ENCODE results near the gene SEMA4A.
"Not testable (repeated sequence)": the region's sequence is repeated elsewhere in the genome, so short reads cannot be mapped to it uniquely, and the experiment has no call there.

The SEMA4A gene

DNA sequence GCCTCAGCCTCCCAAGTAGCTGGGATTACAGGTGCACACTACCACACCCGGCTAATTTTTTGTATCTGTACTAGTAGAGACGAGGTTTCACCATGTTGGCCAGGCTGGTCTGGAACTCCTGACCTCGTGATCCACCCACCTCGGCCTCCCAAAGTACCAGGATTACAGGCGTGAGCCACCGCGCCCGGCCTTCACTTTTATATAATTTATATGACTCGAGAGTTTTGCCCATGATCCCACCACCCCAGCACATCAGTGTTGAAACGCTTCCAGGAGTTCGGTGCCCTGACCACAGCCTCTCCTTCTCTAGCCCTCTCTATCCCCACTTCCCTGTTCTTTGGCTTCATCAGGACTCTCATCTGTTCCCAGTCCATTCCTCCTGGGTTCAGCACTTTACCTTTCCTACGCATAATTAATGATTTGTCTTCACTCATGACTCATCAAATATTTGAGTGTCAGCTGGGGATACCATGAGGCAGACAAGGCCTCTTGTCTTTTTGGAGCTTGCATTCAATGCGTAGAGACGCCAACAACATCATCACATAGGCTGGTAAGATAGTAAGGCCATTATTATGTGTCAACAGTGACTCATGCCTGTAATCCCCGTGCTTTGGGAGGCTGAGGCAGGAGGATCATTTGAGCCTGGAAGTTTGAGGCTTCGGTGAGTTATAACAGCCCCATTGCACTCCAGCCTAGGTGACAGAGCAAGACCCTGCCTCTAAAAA, 60.8 kb downstream of the SEMA4A start:
- peaks cover 4 to 7% of the 10 kb centered on the region in 2 donors for H3K4me1 ChIP-seq (ENCODE audit: control insufficient read depth in 2 of 2, insufficient read depth in 2 of 2, low read length in 2 of 2)
- H3K9ac ChIP-seq (ENCODE audit: low read depth in 1 of 2, low read length in 2 of 2): peak overlapping the region; percentile 17 to 91
- H3K9me3 ChIP-seq (ENCODE audit: control insufficient read depth in 2 of 2, low read length in 2 of 2): no peaks in the 10 kb centered on the region
- H3K4me3 ChIP-seq (ENCODE audit: low read length in 2 of 2): peak overlapping the region; percentile 26 to 100
- no peak overlapping the region for H3K27ac ChIP-seq (ENCODE audit: low read depth in 2 of 2, low read length in 2 of 2)
- H3K27me3 ChIP-seq (ENCODE audit: control insufficient read depth in 2 of 2, insufficient read depth in 2 of 2, low read length in 2 of 2): no peaks in the 10 kb centered on the region
- H3K36me3 ChIP-seq (ENCODE audit: control insufficient read depth in 2 of 2, insufficient read depth in 2 of 2, low read length in 2 of 2): peaks cover 9 to 18% of the 10 kb centered on the region in 2 donors

DNA sequence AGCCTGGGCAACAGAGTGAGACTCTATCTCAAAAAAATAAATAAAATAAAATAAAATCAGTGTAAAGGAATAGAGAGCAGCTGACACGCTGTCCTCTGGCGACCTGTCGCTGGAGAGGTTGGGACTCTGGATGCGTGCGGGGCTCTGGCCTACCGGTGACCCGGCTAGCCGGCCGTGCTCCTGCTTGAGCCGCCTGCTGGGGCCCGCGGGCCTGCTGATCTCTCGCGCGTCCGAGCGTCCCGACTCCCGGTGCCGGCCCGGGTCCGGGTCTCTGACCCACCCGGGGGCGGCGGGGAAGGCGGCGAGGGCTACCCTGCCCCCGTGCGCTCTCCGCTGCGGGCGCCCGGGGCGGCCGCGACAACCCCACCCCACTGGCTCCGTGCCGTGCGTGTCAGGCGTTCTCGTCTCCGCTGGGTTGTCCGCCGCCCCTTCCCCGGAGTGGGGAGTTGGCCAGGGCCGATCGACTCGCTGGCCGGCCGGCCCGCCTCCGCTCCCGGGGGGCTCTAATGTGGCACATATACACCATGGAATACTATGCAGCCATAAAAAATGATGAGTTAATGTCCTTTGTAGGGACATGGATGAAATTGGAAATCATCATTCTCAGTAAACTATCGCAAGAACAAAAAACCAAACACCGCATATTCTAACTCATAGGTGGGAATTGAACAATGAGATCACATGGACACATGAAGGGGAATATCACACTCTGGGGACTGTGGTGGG, 63.1 kb downstream of the SEMA4A start:
- not testable (repeated sequence) for H3K4me1 ChIP-seq (ENCODE audit: control insufficient read depth in 2 of 2, insufficient read depth in 2 of 2, low read length in 2 of 2); H3K9ac ChIP-seq (ENCODE audit: low read depth in 1 of 2, low read length in 2 of 2); H3K9me3 ChIP-seq (ENCODE audit: control insufficient read depth in 2 of 2, low read length in 2 of 2); H3K4me3 ChIP-seq (ENCODE audit: low read length in 2 of 2); H3K27me3 ChIP-seq (ENCODE audit: control insufficient read depth in 2 of 2, insufficient read depth in 2 of 2, low read length in 2 of 2); H3K27ac ChIP-seq (ENCODE audit: low read depth in 2 of 2, low read length in 2 of 2)
- peaks cover 9 to 11% of the 10 kb centered on the region in 2 donors for H3K36me3 ChIP-seq (ENCODE audit: control insufficient read depth in 2 of 2, insufficient read depth in 2 of 2, low read length in 2 of 2)

DNA sequence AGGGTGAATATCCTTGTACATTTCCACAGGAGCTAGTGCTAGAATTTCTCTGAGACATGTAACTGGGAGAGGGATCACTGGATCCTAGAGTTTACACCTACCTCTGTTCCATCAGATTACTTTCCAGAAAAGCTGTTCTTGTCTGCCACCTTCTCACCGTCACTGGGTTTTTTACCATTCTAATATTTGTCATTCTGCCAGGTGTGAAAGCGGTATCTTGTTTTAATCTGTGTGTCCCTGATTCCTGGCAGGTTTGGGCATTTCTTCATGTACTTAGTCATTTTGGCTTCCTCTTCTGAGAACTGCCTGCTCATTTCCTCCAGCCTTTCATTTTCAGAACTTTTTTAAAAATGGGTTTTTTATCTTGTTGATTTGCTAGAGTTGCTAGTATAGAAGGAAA, 64.5 kb downstream of the SEMA4A start:
- H3K27me3 ChIP-seq (ENCODE audit: control insufficient read depth in 2 of 2, insufficient read depth in 2 of 2, low read length in 2 of 2): no peaks in the 10 kb centered on the region
- H3K4me3 ChIP-seq (ENCODE audit: low read length in 2 of 2): no peak overlapping the region
- H3K4me1 ChIP-seq (ENCODE audit: control insufficient read depth in 2 of 2, insufficient read depth in 2 of 2, low read length in 2 of 2): peaks cover 0 to 7% of the 10 kb centered on the region in 2 donors
- peaks cover 17 to 20% of the 10 kb centered on the region in 2 donors for H3K36me3 ChIP-seq (ENCODE audit: control insufficient read depth in 2 of 2, insufficient read depth in 2 of 2, low read length in 2 of 2)
- no peaks in the 10 kb centered on the region for H3K9me3 ChIP-seq (ENCODE audit: control insufficient read depth in 2 of 2, low read length in 2 of 2)
- H3K9ac ChIP-seq (ENCODE audit: low read depth in 1 of 2, low read length in 2 of 2): no peak overlapping the region
- H3K27ac ChIP-seq (ENCODE audit: low read depth in 2 of 2, low read length in 2 of 2): no peak overlapping the region

DNA sequence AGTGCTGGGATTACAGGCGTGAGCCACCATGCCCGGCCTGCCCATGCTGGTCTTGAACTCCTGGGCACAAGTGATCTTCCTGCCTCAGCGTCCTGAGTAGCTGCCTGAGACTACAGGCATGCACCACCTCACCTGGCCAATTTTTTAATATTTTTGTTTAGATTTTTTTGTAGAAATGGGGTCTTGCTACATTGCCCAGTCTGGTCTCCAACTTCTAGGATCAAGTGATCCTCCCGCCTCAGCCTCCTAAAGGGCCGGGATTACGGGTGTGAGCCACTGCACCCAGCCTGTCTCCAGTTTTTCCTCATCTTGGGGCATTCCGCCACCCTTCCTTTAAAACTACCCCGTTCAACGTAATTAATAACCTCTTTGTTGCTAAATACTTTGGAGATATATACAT, 66.8 kb downstream of the SEMA4A start:
- H3K36me3 ChIP-seq (ENCODE audit: control insufficient read depth in 2 of 2, insufficient read depth in 2 of 2, low read length in 2 of 2): peaks cover 25 to 30% of the 10 kb centered on the region in 2 donors
- no peaks in the 10 kb centered on the region for H3K9me3 ChIP-seq (ENCODE audit: control insufficient read depth in 2 of 2, low read length in 2 of 2)
- no peak overlapping the region for H3K27ac ChIP-seq (ENCODE audit: low read depth in 2 of 2, low read length in 2 of 2)
- H3K9ac ChIP-seq (ENCODE audit: low read depth in 1 of 2, low read length in 2 of 2): no peak overlapping the region
- no peaks in the 10 kb centered on the region for H3K27me3 ChIP-seq (ENCODE audit: control insufficient read depth in 2 of 2, insufficient read depth in 2 of 2, low read length in 2 of 2)
- no peak overlapping the region for H3K4me3 ChIP-seq (ENCODE audit: low read length in 2 of 2)
- H3K4me1 ChIP-seq (ENCODE audit: control insufficient read depth in 2 of 2, insufficient read depth in 2 of 2, low read length in 2 of 2): no peaks in the 10 kb centered on the region

DNA sequence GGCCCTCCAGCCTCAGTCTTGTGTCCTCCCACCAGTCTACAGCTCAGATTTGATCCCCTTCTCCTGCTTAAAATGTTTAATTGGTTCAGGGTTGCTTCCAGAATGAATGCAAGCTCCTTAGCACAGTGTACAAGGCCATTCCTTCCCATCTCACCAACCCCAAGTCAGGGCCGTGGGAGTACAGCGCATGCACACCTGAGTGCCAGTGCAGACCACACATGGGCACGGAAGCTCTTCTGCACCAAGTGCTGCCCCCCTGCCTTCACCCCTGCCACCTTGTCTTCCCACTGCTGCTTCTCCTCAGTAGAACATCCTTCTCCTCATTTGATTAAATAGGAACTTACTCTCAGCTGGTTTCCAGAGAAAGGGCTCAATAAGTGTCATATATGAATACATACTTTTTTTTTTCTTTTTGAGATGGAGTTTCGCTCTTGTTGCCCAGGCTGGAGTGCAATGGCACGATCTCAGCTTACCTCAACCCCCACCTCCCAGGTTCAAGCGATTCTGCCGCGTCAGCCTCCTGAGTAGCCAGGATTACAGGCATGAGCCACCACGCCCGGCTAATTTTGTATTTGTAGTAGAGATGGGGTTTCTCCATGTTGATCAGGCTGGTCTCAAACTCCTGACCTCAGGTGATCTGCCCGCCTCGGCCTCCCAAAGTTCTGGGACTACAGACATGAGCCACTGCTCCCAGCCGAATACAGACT, 68.8 kb downstream of the SEMA4A start:
- peaks cover 31 to 38% of the 10 kb centered on the region in 2 donors for H3K36me3 ChIP-seq (ENCODE audit: control insufficient read depth in 2 of 2, insufficient read depth in 2 of 2, low read length in 2 of 2)
- H3K27me3 ChIP-seq (ENCODE audit: control insufficient read depth in 2 of 2, insufficient read depth in 2 of 2, low read length in 2 of 2): no peaks in the 10 kb centered on the region
- no peak overlapping the region for H3K9ac ChIP-seq (ENCODE audit: low read depth in 1 of 2, low read length in 2 of 2)
- H3K9me3 ChIP-seq (ENCODE audit: control insufficient read depth in 2 of 2, low read length in 2 of 2): no peaks in the 10 kb centered on the region
- no peak overlapping the region for H3K4me3 ChIP-seq (ENCODE audit: low read length in 2 of 2)
- peaks cover 0 to 5% of the 10 kb centered on the region in 2 donors for H3K4me1 ChIP-seq (ENCODE audit: control insufficient read depth in 2 of 2, insufficient read depth in 2 of 2, low read length in 2 of 2)
- no peak overlapping the region for H3K27ac ChIP-seq (ENCODE audit: low read depth in 2 of 2, low read length in 2 of 2)

DNA sequence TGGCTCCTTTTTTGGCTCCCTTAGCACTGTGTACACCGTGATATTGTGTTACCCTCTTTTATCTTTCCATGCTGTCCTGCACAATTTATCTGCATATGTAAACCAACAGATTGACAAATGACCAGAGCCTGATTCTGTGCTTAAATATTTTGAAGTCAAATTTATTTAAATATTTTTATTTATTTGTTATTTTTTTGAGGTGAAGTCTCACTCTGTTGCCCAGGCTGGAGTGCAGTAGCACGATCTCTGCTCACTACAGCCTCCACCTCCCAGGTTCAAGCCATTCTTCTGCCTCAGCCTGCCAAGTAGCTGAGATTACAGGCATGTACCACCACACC, 72.3 kb downstream of the SEMA4A start:
- Histone ChIP-seq H3K9ac (ENCODE audit: low read depth in 1 of 2, low read length in 2 of 2) (no peak overlapping the region), H3K27ac (ENCODE audit: low read depth in 2 of 2, low read length in 2 of 2) (no peak overlapping the region)

DNA sequence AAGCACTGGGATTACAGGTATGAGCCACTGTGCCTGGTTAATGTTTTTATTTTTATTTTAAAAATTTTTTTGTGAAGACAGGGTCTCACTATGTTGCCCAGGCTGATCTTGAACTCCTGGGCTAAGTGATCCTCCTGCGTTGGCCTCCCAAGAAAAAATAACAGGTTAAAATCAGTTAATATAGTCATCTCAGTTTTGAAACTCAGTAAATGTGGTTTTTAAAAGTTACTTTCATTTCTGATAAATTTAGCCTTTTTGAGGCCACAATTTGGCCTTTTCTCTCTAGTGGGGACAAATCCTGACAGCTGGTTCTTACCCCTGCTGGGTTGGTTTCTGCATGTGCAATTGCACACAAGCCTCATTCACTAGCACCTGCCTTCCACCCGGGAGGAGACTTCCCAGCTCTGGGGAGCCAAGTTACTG, 72.7 kb downstream of the SEMA4A start:
- H3K27ac ChIP-seq (ENCODE audit: low read depth in 2 of 2, low read length in 2 of 2): peak overlapping the region in 1 of 2 donors; percentile 23
- H3K36me3 ChIP-seq (ENCODE audit: control insufficient read depth in 2 of 2, insufficient read depth in 2 of 2, low read length in 2 of 2): peaks cover 34 to 38% of the 10 kb centered on the region in 2 donors
- H3K4me3 ChIP-seq (ENCODE audit: low read length in 2 of 2): no peak overlapping the region
- H3K4me1 ChIP-seq (ENCODE audit: control insufficient read depth in 2 of 2, insufficient read depth in 2 of 2, low read length in 2 of 2): peaks cover 0 to 5% of the 10 kb centered on the region in 2 donors
- no peaks in the 10 kb centered on the region for H3K27me3 ChIP-seq (ENCODE audit: control insufficient read depth in 2 of 2, insufficient read depth in 2 of 2, low read length in 2 of 2)
- H3K9ac ChIP-seq (ENCODE audit: low read depth in 1 of 2, low read length in 2 of 2): no peak overlapping the region
- no peaks in the 10 kb centered on the region for H3K9me3 ChIP-seq (ENCODE audit: control insufficient read depth in 2 of 2, low read length in 2 of 2)

More for the DNA sequence above, 72.3 kb downstream of the SEMA4A start:
- Histone ChIP-seq H3K4me1 (ENCODE audit: control insufficient read depth in 2 of 2, insufficient read depth in 2 of 2, low read length in 2 of 2) (peaks cover 0 to 5% of the 10 kb centered on the region in 2 donors), H3K36me3 (ENCODE audit: control insufficient read depth in 2 of 2, insufficient read depth in 2 of 2, low read length in 2 of 2) (peaks cover 37 to 42% of the 10 kb centered on the region in 2 donors), H3K4me3 (ENCODE audit: low read length in 2 of 2) (no peak overlapping the region), H3K27me3 (ENCODE audit: control insufficient read depth in 2 of 2, insufficient read depth in 2 of 2, low read length in 2 of 2) (no peaks in the 10 kb centered on the region), H3K9me3 (ENCODE audit: control insufficient read depth in 2 of 2, low read length in 2 of 2) (no peaks in the 10 kb centered on the region)

DNA sequence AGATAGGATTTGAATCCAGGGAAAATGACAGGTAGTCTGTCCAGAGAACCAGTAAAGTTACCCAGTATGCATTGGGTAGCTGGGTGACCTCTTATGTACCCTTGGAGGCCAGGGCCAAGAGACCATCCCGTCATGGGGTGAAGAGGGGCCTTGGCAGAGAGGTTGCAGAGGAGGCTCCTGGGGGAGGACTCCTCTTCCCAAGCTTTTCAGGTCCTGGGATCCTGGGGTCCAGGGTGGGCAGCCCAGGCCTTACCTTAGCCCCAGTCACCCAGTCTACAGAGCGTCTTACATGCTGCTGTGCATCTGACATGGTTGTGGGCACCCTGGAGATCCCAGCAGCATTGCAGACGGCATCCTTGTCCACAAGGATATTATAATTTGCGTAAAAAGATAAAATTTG, 73.4 kb downstream of the SEMA4A start:
- peaks cover 0 to 5% of the 10 kb centered on the region in 2 donors for H3K4me1 ChIP-seq (ENCODE audit: control insufficient read depth in 2 of 2, insufficient read depth in 2 of 2, low read length in 2 of 2)
- H3K27ac ChIP-seq (ENCODE audit: low read depth in 2 of 2, low read length in 2 of 2): peak overlapping the region in 1 of 2 donors; percentile 23
- H3K9me3 ChIP-seq (ENCODE audit: control insufficient read depth in 2 of 2, low read length in 2 of 2): no peaks in the 10 kb centered on the region
- H3K27me3 ChIP-seq (ENCODE audit: control insufficient read depth in 2 of 2, insufficient read depth in 2 of 2, low read length in 2 of 2): no peaks in the 10 kb centered on the region
- H3K9ac ChIP-seq (ENCODE audit: low read depth in 1 of 2, low read length in 2 of 2): no peak overlapping the region
- H3K4me3 ChIP-seq (ENCODE audit: low read length in 2 of 2): no peak overlapping the region
- H3K36me3 ChIP-seq (ENCODE audit: control insufficient read depth in 2 of 2, insufficient read depth in 2 of 2, low read length in 2 of 2): peaks cover 27 to 32% of the 10 kb centered on the region in 2 donors

All from mucosa of rectum (tissue), 2 donors.